Karpas-422 (cell line): ENCODE measurements around the gene CDK16. TPM values are rescaled to one million over a fixed set of nuclear protein-coding genes. Genes with fewer than 3 reads are reported as not detected.

Experiments used
- DNase-seq: peaks from one replicate; pipeline ENCODE4 v3.0.0-alpha.2; 2015
- H2AFZ ChIP-seq: fragments of 200-600 bp; sonication (generic); 2 replicates; pipeline ENCODE4 v1.6.1; 2014; ENCODE audit warnings: antibody characterized with exemption, low read length, mixed read lengths
- H3K27ac ChIP-seq: fragments of 200-600 bp; sonication (generic); 2 replicates; pipeline ENCODE4 v1.5.1; 2014; ENCODE audit warnings: mild to moderate bottlenecking, low read length, moderate library complexity
- H3K27me3 ChIP-seq: fragments of 200-600 bp; sonication (generic); 2 replicates; pipeline ENCODE4 v1.6.1; 2014; ENCODE audit warnings: low read length, mixed read lengths
- H3K36me3 ChIP-seq: fragments of 200-600 bp; sonication (generic); 2 replicates; pipeline ENCODE4 v1.6.1; 2014; ENCODE audit warnings: low read length, mixed read lengths; ENCODE audit not compliant: insufficient read depth
- H3K4me1 ChIP-seq: fragments of 200-600 bp; sonication (generic); 2 replicates; pipeline ENCODE4 v1.6.1; 2014; ENCODE audit warnings: mild to moderate bottlenecking, low read length, mixed read lengths
- H3K4me2 ChIP-seq: fragments of 200-600 bp; sonication (generic); 2 replicates; pipeline ENCODE4 v1.6.1; 2014; ENCODE audit warnings: low read length, low read depth, mild to moderate bottlenecking; ENCODE audit not compliant: poor library complexity, severe bottlenecking
- H3K4me3 ChIP-seq: fragments of 200-600 bp; sonication (generic); 2 replicates; pipeline ENCODE4 v1.5.1; 2014; ENCODE audit warnings: mild to moderate bottlenecking, antibody characterized with exemption, low read length, mixed read lengths
- H3K79me2 ChIP-seq: fragments of 200-600 bp; sonication (generic); 2 replicates; pipeline ENCODE4 v1.6.1; 2014; ENCODE audit warnings: mild to moderate bottlenecking, low read length, mixed read lengths
- H3K9ac ChIP-seq: fragments of 200-600 bp; sonication (generic); 2 replicates; pipeline ENCODE4 v1.6.0; 2014; ENCODE audit warnings: low read length
- H3K9me2 ChIP-seq: fragments of 200-600 bp; sonication (generic), shearing (Covaris generic); replicated peaks from 2 replicates; pipeline ENCODE4 v1.6.0; 2014; ENCODE audit warnings: mild to moderate bottlenecking, low read length, moderate library complexity; ENCODE audit not compliant: insufficient read depth
- H3K9me3 ChIP-seq: fragments of 300-700, 200-600 bp; sonication (generic); 2 replicates; pipeline ENCODE4 v1.6.1; 2014; ENCODE audit warnings: low read length, mixed read lengths
- H4K20me1 ChIP-seq: fragments of 200-600 bp; sonication (generic); 2 replicates; pipeline ENCODE4 v1.6.1; 2014; ENCODE audit warnings: mild to moderate bottlenecking, antibody characterized with exemption, low read length, low read depth; ENCODE audit not compliant: insufficient read depth
- total RNA-seq: library from RNA; depleted of rRNA; stranded (reverse); fragments of >200 nt; shearing (Covaris generic); gene quantifications from 2 replicates; pipeline ENCODE4 v1.2.3, GENCODE V29; 2014; ENCODE audit warnings: low replicate concordance

Gene CDK16
- total RNA-seq, 1 experiment from 2014 or later: 45.4 TPM

DNA sequence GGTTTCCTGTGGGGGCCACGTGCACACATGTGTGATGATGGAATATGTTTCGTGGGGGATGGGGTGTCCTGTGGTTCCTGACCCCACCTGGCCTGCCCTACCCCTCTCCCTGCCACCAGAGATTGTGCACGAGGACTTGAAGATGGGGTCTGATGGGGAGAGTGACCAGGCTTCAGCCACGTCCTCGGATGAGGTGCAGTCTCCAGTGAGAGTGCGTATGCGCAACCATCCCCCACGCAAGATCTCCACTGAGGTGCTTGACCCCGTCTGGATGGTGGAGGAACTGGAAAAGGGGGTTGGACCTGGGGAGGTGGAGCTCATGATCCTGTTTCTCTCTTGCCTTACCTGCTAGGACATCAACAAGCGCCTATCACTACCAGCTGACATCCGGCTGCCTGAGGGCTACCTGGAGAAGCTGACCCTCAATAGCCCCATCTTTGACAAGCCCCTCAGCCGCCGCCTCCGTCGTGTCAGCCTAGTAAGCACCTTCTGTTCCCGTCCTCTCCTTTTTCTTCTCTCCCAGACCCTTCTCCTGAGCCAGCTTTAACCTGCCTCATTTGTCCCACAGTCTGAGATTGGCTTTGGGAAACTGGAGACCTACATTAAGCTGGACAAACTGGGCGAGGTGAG is 5.9 kb downstream of the CDK16 start:
- no peaks in the 10 kb centered on the region for H3K9me2 ChIP-seq
- peaks cover 34% of the 10 kb centered on the region for H3K79me2 ChIP-seq
- H3K36me3 ChIP-seq: peaks cover 50% of the 10 kb centered on the region
- no peak overlapping the region for H3K4me2 ChIP-seq
- no peak overlapping the region for H3K27ac ChIP-seq
- no peaks in the 10 kb centered on the region for H3K9me3 ChIP-seq
- no peaks in the 10 kb centered on the region for H3K27me3 ChIP-seq
- no peak for DNase-seq
- no peak overlapping the region for H2AFZ ChIP-seq
- H4K20me1 ChIP-seq: peaks cover 37% of the 10 kb centered on the region
- H3K4me1 ChIP-seq: peaks cover 23% of the 10 kb centered on the region
- no peak overlapping the region for H3K4me3 ChIP-seq
- H3K9ac ChIP-seq: no peak overlapping the region

DNA sequence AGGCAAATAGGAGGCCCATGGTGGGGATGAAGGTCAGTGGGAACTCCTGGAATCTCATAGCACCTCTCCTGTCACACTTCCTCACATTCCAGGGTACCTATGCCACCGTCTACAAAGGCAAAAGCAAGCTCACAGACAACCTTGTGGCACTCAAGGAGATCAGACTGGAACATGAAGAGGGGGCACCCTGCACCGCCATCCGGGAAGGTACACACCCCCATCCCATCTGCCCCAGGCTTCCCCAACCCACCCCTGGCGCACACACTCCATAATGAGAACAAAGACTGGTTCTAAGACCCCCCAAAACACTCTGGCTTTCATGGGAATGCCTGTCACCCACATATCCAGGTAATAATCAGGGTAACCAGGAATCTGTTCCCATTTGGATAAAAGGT is 6.4 kb downstream of the CDK16 start:
- Histone ChIP-seq H3K79me2 (peaks cover 29% of the 10 kb centered on the region), H3K27ac (no peak overlapping the region), H3K9me3 (no peaks in the 10 kb centered on the region), H3K4me1 (peaks cover 17% of the 10 kb centered on the region), H3K27me3 (no peaks in the 10 kb centered on the region), H4K20me1 (peaks cover 32% of the 10 kb centered on the region), H3K36me3 (peaks cover 50% of the 10 kb centered on the region), H3K4me3 (no peak overlapping the region), H3K9me2 (no peaks in the 10 kb centered on the region), H3K4me2 (no peak overlapping the region), H2AFZ (no peak overlapping the region), H3K9ac (no peak overlapping the region)
- DNase-seq: no peak

DNA sequence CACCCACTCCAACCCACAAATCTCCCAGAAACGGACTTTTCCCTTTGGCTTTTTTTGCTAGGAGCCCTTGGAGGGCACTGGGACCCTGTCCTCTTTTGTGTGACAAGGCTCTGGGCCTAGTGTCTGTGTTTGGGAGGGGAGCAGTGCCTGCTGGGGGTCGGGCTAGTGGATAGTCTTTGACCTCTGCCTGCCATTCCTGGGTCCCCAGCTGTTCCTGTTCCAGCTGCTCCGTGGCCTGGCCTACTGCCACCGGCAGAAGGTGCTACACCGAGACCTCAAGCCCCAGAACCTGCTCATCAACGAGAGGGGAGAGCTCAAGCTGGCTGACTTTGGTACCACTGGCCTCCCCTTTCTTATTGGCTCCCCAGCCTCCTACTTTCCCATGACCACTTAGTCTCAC is 7.6 kb downstream of the CDK16 start:
- Histone ChIP-seq H3K9me2 (no peaks in the 10 kb centered on the region), H3K27ac (no peak overlapping the region), H3K36me3 (peaks cover 54% of the 10 kb centered on the region), H3K79me2 (peaks cover 17% of the 10 kb centered on the region), H3K9me3 (no peaks in the 10 kb centered on the region), H2AFZ (no peak overlapping the region), H3K4me2 (no peak overlapping the region), H3K27me3 (no peaks in the 10 kb centered on the region), H3K4me1 (peaks cover 6% of the 10 kb centered on the region), H4K20me1 (peaks cover 20% of the 10 kb centered on the region), H3K9ac (no peak overlapping the region), H3K4me3 (no peak overlapping the region)
- no peak for DNase-seq

DNA sequence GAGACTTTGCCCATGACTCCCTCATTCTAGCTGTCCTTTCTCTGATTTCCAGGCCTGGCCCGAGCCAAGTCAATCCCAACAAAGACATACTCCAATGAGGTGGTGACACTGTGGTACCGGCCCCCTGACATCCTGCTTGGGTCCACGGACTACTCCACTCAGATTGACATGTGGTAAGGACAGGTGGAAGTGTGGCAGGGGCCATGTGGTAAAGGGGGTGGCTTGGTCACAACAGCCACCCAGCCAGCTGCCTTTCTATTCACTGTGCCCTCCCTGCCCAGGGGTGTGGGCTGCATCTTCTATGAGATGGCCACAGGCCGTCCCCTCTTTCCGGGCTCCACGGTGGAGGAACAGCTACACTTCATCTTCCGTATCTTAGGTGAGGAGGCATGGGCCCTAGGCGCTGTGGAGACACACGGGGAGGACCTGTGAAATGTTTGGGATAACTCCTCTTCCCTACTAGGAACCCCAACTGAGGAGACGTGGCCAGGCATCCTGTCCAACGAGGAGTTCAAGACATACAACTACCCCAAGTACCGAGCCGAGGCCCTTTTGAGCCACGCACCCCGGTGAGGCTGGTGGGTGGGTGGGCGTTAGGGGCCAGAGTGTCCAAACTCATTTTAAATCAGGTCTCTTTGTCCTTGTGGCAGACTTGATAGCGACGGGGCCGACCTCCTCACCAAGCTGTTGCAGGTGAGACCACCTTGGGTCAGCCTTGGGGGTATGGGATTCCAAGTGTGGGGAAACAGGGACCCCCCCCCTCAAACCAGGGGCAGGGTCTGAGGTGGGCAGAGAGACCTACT is 8.3 kb downstream of the CDK16 start:
- Histone ChIP-seq H3K27ac (no peak overlapping the region), H3K79me2 (peaks cover 10% of the 10 kb centered on the region), H3K4me2 (no peak overlapping the region), H4K20me1 (peaks cover 13% of the 10 kb centered on the region; the same call in 1 of the 2 replicates), H3K9ac (no peak overlapping the region), H3K27me3 (no peaks in the 10 kb centered on the region), H3K9me3 (no peaks in the 10 kb centered on the region), H3K4me3 (no peak overlapping the region), H2AFZ (no peak overlapping the region), H3K9me2 (no peaks in the 10 kb centered on the region), H3K4me1 (no peaks in the 10 kb centered on the region), H3K36me3 (peaks cover 51% of the 10 kb centered on the region)
- no peak for DNase-seq

DNA sequence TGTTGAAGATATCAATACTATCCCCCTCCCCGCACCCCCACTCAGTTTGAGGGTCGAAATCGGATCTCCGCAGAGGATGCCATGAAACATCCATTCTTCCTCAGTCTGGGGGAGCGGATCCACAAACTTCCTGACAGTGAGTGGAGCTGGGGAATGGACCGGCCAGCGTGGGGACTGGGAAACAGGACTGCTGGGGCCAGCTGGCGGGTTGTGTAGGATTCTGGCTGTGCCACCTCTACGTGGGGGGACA is 8.8 kb downstream of the CDK16 start:
- Histone ChIP-seq H3K36me3 (peaks cover 47% of the 10 kb centered on the region), H4K20me1 (peaks cover 8% of the 10 kb centered on the region; the same call in 1 of the 2 replicates), H3K79me2 (peaks cover 5% of the 10 kb centered on the region), H3K9ac (no peak overlapping the region), H3K4me2 (no peak overlapping the region), H3K4me3 (no peak overlapping the region), H2AFZ (no peak overlapping the region), H3K4me1 (peaks cover 4% of the 10 kb centered on the region), H3K27me3 (no peaks in the 10 kb centered on the region), H3K27ac (no peak overlapping the region), H3K9me3 (no peaks in the 10 kb centered on the region), H3K9me2 (no peaks in the 10 kb centered on the region)
- DNase-seq: no peak

DNA sequence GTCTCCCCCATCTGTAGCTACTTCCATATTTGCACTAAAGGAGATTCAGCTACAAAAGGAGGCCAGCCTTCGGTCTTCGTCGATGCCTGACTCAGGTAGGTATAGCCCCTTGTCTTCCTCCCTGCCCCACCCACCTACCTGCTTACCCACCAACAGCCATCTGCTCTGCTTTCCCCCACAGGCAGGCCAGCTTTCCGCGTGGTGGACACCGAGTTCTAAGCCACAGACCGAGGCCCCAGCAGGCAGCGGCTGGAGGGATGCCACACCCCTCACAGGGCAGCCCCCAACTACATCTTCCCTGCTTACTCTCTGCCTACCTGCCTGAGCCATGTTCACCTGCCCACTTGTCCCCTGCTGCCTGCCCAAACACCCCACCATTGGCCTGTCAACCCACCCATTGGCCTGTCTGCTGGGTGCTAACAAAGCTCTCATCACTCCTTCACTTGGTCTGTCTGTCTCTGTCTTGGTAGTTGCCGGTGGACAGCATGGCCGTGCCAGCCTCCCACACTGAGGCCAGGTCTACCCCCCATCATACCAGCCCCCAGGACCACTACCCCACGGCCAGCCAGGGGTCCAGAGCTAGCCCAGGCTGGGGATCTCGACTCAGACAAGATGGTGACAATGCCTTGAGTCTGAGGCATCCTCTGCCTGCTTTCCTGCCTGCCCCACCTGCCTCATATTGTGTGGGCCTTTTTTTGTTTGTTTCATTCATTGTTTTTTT is 10.2 kb downstream of the CDK16 start:
- no peak for DNase-seq
- no peaks in the 10 kb centered on the region for H3K9me2 ChIP-seq
- H3K9me3 ChIP-seq: no peaks in the 10 kb centered on the region
- H4K20me1 ChIP-seq: no peaks in the 10 kb centered on the region
- H3K36me3 ChIP-seq: peaks cover 41% of the 10 kb centered on the region
- H3K27me3 ChIP-seq: no peaks in the 10 kb centered on the region
- no peak overlapping the region for H3K4me3 ChIP-seq
- no peak overlapping the region for H3K4me2 ChIP-seq
- no peak overlapping the region for H3K9ac ChIP-seq
- H3K4me1 ChIP-seq: peaks cover 8% of the 10 kb centered on the region
- H3K27ac ChIP-seq: no peak overlapping the region
- H3K79me2 ChIP-seq: no peaks in the 10 kb centered on the region; the same call in 1 of the 2 replicates
- H2AFZ ChIP-seq: no peak overlapping the region

DNA sequence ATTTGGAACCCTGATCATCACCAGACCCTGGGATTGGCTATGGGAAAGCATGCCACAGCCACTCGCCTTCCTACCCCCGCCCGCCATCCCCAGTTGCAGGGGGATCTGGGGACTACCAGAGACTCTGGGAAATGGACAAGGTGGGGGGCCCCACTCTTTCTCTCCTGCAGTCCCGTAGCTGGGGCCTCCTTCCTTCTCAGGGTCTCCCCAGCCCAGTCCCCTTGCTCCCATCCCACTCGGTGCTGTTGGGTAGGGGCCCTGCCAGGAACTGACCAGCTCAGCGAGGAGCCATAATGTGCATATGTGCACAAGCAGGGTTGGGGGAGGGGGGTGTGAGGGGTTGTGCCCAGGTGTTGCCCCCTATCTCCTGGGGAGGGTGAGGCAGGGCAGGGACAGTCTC is 10.9 kb downstream of the CDK16 start:
- Histone ChIP-seq H3K9ac (no peak overlapping the region), H3K27me3 (no peaks in the 10 kb centered on the region), H3K4me1 (peaks cover 9% of the 10 kb centered on the region), H4K20me1 (no peaks in the 10 kb centered on the region), H3K9me3 (no peaks in the 10 kb centered on the region), H3K36me3 (peaks cover 40% of the 10 kb centered on the region), H3K27ac (no peak overlapping the region), H3K9me2 (no peaks in the 10 kb centered on the region), H2AFZ (no peak overlapping the region), H3K4me2 (no peak overlapping the region), H3K79me2 (peaks cover 7% of the 10 kb centered on the region), H3K4me3 (no peak overlapping the region)
- DNase-seq: no peak

DNA sequence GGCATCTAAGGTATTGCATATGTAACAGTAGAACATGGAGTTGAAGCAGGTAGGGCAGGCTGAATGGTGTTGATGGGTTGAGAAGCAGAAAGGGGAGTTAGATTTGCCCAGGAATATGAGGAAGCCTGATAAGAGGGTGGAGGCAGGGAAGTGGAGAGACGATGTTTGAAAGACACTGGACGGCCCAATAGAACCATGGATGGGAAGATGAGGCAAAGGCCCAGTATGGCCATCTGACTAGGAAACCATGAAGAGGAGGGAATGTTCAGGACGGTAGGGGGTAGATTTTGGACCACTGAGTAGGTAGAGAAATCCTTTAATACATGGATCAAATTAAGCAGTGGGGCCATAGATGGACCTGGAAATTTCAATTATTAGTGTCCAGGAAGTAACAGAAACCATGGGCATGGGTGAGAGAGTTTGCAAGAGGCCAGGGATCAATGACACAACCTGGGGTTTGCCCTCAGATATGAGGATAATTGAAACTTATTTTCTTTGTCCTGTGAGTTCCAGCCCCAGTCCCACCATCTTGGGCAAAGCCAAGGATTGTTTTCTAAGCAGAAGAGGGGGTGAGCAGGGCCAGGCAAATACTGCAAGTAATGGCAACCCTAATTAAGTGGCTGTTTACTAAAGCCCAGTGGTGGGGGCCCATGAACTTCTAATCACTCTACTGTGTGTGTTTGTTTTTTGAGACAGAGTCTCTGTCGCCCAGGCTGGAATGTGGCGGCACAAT is 11.8 kb downstream of the CDK16 start:
- no peak for DNase-seq
- Histone ChIP-seq H3K9me2 (no peaks in the 10 kb centered on the region), H3K36me3 (peaks cover 32% of the 10 kb centered on the region), H3K9ac (no peak overlapping the region), H3K4me2 (no peak overlapping the region), H3K4me1 (peaks cover 14% of the 10 kb centered on the region), H3K27ac (no peak overlapping the region), H3K9me3 (no peaks in the 10 kb centered on the region), H3K27me3 (no peaks in the 10 kb centered on the region), H4K20me1 (no peaks in the 10 kb centered on the region), H2AFZ (no peak overlapping the region), H3K79me2 (peaks cover 16% of the 10 kb centered on the region), H3K4me3 (no peak overlapping the region)
